ENCODE results near the gene CXorf49B.

DNA sequence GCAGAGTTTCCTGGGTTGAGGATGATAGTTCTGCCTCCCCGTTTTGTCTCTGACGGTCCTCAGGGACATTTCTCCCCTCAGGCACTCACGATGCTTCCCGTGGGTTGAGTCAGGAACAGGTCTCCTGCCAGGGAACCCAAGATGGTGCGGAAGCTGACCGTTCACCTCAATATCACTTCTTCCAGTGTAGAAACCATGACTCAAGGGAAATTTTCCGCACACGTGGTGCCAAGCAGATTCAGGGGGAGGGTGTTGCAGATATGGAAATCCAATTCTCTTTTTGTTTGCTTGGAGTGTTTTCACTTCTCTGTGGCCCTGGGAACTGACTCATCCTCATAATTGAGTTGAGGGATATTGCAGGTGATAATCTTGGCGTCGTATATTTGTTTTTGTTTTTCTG, 46.7 kb downstream of the CXorf49B start:
- TF ChIP-seq, protein P1, sequence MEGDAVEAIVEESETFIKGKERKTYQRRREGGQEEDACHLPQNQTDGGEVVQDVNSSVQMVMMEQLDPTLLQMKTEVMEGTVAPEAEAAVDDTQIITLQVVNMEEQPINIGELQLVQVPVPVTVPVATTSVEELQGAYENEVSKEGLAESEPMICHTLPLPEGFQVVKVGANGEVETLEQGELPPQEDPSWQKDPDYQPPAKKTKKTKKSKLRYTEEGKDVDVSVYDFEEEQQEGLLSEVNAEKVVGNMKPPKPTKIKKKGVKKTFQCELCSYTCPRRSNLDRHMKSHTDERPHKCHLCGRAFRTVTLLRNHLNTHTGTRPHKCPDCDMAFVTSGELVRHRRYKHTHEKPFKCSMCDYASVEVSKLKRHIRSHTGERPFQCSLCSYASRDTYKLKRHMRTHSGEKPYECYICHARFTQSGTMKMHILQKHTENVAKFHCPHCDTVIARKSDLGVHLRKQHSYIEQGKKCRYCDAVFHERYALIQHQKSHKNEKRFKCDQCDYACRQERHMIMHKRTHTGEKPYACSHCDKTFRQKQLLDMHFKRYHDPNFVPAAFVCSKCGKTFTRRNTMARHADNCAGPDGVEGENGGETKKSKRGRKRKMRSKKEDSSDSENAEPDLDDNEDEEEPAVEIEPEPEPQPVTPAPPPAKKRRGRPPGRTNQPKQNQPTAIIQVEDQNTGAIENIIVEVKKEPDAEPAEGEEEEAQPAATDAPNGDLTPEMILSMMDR (IDR thresholded peaks at IDR 0.05; ENCODE audit: borderline replicate concordance, extremely low read depth, low read length, poor library complexity, severe bottlenecking): no peak
- no peak for TF ChIP-seq EZH2 (IDR thresholded peaks at IDR 0.05; ENCODE audit: borderline replicate concordance, low read depth, low read length, severe bottlenecking)

Data from DND-41 (cell line).